Head of caudate nucleus (tissue), 42 donors: Measurements from ENCODE around the gene CAMK1D.
A peak's percentile ranks its signal among the peaks of the same experiment; 100 is the strongest.
"Not testable (repeated sequence)": the region's sequence is repeated elsewhere in the genome, so short reads cannot be mapped to it uniquely, and the experiment has no call there.

Source experiments
- DNase-seq, 42 donors: peaks; one replicate each; pipeline versions ENCODE4 v3.0.0 to v3.0.0-alpha.2; 2020 to 2021; ENCODE audit warnings: mixed read lengths in 7 of 42
- intact Hi-C: fragments of 100-400 bp; cut with DNase I; formaldehyde crosslinking; loops from one replicate; pipeline ENCODE4 v1.15.0; 2022

Gene CAMK1D

GRCh38 chr10:12792889-12793556 is 443.7 kb downstream of the CAMK1D start:
- no peak for DNase-seq
- intact Hi-C loops: no loop called here

- intact Hi-C loops: no loop called here
- no peak for DNase-seq
Measured at GRCh38 chr10:12795315-12796110, 446.2 kb downstream of the CAMK1D start.

GRCh38 chr10:12796401-12797160 is 447.2 kb downstream of the CAMK1D start:
- intact Hi-C loops: no loop called here
- no peak for DNase-seq

GRCh38 chr10:12797471-12798262 is 448.3 kb downstream of the CAMK1D start:
- intact Hi-C loops: no loop called here
- DNase-seq: no peak

- intact Hi-C loops: no loop called here
- DNase-seq: no peak
Measured at GRCh38 chr10:12799144-12799543, 449.8 kb downstream of the CAMK1D start.

- DNase-seq: no peak
- intact Hi-C loops: no loop called here
Measured at GRCh38 chr10:12799714-12800113, 450.4 kb downstream of the CAMK1D start.

- DNase-seq: no peak
- intact Hi-C loops: no loop called here
Measured at GRCh38 chr10:12800302-12800701, 451.0 kb downstream of the CAMK1D start.

- DNase-seq: no peak
- intact Hi-C loops: no loop called here
Measured at GRCh38 chr10:12801214-12802087, 452.1 kb downstream of the CAMK1D start.

GRCh38 chr10:12803776-12804175 is 454.4 kb downstream of the CAMK1D start:
- intact Hi-C loops: no loop called here
- no peak for DNase-seq

GRCh38 chr10:12806228-12807095 is 457.1 kb downstream of the CAMK1D start:
- no peak for DNase-seq
- intact Hi-C loops: no loop called here

- intact Hi-C loops: no loop called here
- DNase-seq: no peak
Measured at GRCh38 chr10:12807096-12807755, 457.9 kb downstream of the CAMK1D start.

- no peak for DNase-seq
- intact Hi-C loops: no loop called here
Measured at GRCh38 chr10:12808014-12808613, 458.8 kb downstream of the CAMK1D start.

GRCh38 chr10:12810046-12810445 is 460.7 kb downstream of the CAMK1D start:
- DNase-seq, intact Hi-C loops: not testable (repeated sequence)

- intact Hi-C loops: no loop called here
- peak in 38 of 42 donors; percentile 20 to 82 (median 56) for DNase-seq
Measured at GRCh38 chr10:12811826-12812225, 462.5 kb downstream of the CAMK1D start.

GRCh38 chr10:12812571-12812970 is 463.2 kb downstream of the CAMK1D start:
- no peak for DNase-seq
- intact Hi-C loops: no loop called here

- no peak for DNase-seq
- intact Hi-C loops: no loop called here
Measured at GRCh38 chr10:12814166-12814565, 464.8 kb downstream of the CAMK1D start.
